NCI-H1092 (cell line): Measurements from ENCODE around the gene GOLGA8J.
"Not testable (repeated sequence)": the region's sequence is repeated elsewhere in the genome, so short reads cannot be mapped to it uniquely, and the experiment has no call there.

Experiments
- DNase-seq: peaks from one replicate; lab custom pipeline; 2025; lab: John Stamatoyannopoulos, UW

GOLGA8J gene

DNA sequence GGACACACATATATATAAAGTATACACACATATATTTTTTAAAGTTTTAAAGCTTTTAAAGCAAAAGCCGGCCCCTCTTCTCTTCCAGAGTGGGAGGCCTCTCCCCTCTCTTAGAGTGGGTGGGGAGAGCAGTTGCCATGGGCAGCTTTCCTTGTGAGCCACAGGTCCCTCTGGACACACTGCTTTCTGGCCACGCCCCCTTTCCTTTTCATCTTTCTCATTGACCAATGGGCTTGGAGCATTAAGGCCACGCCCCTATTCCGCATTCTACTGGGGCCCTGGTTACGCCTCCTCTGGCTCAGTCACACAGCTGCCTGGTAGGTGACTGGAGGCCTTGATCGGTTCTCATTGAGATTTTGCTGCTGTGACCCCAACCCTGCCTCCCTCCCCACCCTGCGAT, at the start of gene GOLGA8J:
Gene GOLGA8J (plus strand): TSS at position 301 of the 400 bp plus-strand sequence. CDS start 98 bp downstream, at position 399.
- DNase-seq: not testable (repeated sequence)

DNA sequence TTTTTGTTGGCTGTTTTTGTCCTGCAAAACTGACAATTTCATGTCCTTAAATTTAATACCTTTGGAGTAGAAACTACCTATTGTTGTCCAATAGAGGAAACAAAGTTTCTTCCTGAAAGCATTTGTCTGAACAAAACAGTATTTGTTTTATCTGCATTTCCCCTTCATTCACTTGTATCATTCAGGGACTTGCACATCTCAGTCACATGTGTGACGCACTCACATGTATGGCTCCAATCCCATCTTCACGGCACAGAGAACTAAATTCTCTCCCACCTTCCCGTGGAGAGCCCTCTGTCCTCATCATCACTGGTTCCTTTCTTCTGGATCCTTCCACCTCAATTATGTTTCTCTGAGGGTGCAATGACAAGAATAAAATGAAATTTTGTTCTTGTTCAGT, 49.5 kb upstream of the GOLGA8J start:
- DNase-seq: no peak

- DNase-seq: no peak
Observed at GRCh38 chr15:30033763-30034162, 49.0 kb upstream of the GOLGA8J start.

DNA sequence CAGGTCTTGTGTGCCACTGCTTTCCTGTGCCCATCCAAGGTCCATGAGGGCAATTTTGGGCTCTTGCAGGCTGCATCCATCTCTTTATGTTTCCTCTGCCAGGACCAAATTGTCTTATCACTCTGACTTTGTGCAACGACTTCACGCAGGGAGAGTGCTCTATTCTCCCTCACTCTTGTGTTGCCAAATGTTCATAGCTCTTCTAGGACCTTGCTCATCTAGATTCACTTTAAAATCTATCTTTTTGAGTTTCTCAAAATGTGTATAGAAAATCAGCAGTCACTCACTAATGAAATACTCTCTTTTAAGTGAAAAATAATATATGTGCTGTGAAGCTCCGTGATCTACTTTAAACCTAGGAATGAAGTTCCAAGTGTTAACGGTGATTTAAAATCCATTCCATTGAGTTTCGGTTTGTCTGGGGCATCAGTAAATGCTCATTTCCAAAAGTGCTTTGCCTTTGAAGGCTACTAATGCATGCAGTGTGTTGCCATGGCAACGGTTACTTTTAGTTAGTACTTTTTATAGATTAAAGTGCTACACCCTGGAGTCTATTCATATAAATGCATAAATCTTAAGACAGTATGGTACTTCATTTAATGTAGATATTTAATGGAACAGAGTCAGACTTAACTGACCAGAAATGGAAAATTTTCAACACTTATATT, 46.6 kb upstream of the GOLGA8J start:
- no peak for DNase-seq

DNA sequence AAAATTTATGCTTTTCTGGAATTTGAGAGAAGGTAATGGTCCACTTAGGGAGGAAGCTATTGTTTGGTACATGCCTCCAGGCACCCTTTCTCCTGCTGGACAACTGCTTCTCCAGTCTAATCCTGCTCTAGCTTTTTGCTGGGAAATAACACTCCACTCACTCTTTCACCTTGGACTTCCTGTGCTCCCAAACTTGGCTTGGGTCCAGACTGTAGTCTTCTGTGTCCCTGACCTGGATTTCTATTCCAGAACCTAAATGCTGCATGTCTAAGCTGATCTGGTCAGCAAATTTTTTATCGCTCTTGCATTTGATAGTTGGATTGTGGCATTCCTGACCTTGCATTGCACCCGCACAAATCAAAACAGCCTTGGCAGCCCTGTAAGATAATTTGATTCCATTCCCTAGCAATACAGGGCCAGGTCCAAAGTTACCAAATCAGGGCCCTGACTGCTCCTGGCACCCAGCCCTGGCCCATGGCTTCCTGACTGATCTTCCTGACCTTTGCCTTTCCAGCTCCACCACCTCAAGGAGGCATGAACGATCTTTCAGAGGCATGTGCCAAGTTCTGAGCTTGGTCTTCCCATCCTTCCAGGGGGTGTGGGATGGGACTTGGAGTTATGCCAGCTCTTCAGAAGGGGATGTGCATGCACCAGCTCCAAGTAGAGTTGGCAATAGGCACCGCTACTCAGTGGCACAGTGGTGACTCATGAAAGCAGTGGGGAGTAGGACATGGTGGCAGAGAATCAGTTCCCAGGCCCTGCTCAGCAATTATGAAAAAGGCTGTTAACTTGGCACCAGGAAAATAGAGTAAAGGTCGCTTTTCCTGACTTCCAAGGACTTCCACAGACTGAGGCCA, 43.9 kb upstream of the GOLGA8J start:
- DNase-seq: no peak

GRCh38 chr15:30041868-30042267, 40.9 kb upstream of the GOLGA8J start:
- no peak for DNase-seq

DNA sequence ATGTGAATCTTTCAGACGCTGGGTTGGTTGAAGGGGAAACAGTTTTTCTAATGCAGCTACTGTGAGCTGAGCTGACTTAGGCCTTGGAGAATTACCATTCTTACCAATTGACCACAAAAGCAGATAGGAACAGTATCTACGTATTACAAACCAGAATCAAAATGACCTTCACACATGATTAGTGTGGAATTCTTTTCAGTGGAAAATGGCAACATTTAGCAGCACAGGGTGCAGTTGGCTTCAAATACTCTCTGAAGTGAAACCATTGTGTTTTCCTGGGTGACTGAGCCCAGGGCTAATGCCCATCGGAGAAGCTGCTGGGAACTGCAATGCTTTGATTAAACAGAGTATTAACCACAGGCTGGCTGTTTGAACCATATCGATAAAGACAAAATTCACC, 40.2 kb upstream of the GOLGA8J start:
- no peak for DNase-seq

DNA sequence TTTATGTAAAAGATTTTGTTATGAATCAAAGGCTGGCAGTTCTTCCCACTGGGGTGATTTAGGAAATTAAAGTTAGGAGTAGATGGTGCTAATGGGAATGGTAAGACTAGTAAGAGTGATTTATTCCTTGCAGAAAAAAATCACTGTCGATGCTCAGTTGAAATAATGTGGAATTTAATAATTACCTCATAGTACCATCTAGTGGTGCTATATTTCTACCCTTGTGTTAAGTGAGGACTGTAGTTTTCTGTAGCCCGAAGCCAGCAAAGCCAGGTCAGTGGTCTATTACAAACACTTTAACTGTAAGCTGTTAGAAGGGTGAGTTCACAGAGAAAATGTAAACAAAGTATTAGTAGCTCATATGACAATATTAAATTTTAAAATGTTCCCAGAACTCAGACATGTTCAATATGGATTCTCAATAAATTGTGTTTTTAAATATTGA, 39.5 kb upstream of the GOLGA8J start:
- DNase-seq: no peak

- no peak for DNase-seq
Observed at GRCh38 chr15:30044377-30044776, 38.4 kb upstream of the GOLGA8J start.

DNA sequence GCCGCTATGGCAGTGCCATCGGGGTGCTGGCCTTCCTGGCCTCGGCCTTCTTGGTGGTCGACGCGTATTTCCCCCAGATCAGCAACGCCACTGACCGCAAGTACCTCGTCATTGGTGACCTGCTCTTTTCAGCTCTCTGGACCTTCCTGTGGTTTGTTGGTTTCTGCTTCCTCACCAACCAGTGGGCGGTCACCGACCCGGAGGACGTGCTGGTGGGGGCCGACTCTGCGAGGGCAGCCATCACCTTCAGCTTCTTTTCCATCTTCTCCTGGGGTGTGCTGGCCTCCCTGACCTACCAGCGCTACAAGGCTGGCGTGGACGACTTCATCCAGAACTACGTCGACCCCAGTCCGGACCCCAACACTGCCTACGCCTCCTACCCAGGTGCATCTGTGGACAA, 37.9 kb upstream of the GOLGA8J start:
- DNase-seq: not testable (repeated sequence)

DNA sequence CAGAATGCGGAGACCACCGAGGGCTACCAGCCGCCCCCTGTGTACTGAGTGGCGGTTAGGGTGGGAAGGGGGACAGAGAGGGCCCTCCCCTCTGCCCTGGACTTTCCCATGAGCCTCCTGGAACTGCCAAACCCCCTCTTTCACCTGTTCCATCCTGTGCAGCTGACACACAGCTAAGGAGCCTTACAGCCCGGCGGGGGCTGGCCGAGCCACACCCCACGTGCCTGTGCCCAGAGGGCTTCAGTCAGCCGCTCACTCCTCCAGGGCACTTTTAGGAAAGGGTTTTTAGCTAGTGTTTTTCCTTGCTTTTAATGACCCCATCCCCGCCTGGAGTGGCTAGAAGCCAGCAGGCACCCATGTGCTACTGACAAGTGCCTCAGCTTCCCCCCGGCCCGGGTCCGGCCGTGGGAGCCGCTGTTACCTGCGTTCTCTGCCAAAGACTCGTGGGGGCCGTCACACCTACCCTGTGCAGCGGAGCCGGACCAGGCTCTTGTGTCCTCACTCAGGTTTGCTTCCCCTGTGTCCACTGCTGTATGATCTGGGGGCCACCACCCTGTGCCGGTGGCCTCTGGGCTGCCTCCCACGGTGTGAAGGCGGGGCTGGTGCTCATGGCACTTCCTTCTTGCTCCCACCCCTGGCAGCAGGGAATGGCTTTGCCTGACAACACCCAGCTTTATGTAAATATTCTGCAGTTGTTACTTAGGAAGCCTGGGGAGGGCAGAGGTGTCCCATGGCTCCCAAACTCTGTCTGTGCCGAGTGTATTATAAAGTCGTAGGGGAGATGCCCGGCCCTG, 37.3 kb upstream of the GOLGA8J start:
- DNase-seq: not testable (repeated sequence)

DNA sequence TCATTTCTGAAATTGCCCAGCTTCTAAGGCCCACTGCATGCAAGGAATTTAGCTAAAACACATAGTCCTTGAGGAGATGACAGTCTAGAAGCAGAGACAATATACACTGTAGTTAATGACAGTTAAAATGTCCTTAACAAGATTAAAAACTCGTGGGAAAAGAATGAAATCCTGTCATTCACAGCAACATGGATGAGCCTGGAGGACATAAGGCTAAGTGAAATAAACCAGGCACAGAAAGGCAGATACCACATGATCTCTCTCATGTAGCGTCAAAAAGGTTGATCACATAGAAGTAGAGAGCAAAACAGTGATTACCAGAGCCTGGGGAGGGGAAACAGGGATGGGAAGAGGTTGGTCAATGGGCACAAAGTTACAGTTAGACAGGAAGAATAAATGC, 36.3 kb upstream of the GOLGA8J start:
- no peak for DNase-seq

- no peak for DNase-seq
Observed at GRCh38 chr15:30055604-30056003, 27.2 kb upstream of the GOLGA8J start.

GRCh38 chr15:30056166-30056565, 26.6 kb upstream of the GOLGA8J start:
- no peak for DNase-seq

DNA sequence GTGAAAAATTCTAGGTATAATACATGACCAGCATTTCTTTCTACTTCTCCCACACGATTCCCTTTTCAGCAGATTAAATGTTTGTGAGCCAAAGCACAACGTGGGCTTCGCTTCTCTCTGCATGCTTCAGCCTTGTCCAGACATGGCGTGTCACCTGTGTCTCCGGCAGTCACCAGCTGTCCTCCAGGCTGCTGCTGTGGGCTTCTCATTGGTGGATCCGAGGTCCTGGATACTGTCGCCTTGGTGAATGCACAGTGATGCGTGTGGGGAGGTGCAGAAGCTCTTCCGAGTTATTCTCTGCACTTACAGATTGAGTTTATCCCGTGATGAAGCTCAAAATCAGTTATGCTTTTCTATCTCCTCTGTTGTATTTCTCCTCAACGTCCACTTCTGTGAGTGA, 23.0 kb upstream of the GOLGA8J start:
- no peak for DNase-seq

DNA sequence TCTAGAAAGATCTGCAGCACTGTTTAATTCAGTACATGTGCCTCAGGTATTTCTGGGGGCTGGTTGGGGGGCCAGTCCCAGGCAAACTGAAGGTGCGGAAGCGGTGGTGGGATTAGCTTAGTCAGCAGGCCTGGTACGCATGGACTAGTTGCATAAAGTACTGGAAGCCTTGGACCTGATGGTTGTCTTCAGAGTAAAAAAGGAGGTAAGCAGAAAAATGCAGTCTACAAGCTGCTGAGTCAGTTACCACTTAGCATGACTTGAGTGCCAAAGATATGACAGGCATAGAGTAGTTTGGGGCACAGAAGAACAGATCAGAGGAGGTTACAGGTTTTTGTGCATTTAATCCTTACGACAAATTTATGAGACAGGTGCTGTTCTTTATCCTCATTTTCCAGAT, 19.9 kb upstream of the GOLGA8J start:
- no peak for DNase-seq

DNA sequence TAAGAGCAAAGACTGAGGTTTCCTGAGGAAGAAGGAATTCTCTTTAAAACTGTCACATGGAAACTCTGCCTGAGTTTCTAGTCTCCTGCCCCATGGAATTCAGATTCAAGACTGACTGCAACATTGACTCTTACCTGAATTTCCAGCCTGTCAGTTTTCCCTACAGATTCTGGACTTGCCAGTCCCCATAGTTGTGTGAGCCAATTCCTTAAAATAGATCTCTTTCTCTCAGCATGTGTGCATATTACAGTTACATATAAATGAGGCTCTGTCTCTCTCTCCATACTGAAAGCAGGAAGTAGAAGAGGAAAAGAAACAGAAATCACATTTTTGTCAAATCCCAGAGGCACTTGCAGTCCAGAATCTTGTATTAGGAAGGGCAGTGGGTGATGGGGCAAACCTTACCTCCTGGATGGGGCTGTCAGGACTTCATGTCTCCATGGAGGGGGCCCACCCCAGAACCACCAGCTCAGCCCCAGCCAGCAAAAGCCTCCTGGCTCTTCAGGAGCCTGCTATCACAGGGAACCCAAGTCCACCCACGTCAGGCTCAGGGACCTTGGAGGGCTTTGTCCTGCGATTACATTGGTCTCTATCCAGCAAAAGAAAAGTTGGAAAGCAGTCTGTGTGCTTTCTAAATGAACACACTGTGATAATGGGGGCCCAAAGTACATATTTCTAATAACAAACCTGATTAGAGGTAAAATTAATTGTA, 18.8 kb upstream of the GOLGA8J start:
- no peak for DNase-seq

GRCh38 chr15:30065025-30065801, 17.5 kb upstream of the GOLGA8J start:
- no peak for DNase-seq

- DNase-seq: no peak
Observed at GRCh38 chr15:30068326-30068725, 14.4 kb upstream of the GOLGA8J start.

- no peak for DNase-seq
Observed at GRCh38 chr15:30072630-30073029, 10.1 kb upstream of the GOLGA8J start.

DNA sequence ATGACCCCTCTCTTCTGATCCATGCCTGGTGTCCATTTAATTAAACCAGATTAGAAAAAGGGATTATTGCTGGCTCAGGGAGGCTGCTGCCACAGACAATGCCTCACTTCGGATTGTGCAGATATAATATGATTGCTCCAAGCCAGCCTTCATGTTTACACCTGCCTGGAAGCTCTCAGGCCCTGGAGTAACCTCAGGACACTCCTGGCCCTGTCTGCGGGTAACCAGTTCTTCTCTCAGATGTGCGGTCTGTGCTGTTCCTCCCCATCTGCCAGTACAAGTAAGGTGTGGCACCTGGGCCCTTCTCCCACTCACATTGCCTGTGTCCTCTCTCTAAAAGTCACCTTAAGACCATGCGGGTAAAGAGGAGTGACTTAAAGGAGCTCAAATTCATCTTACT, 8.8 kb upstream of the GOLGA8J start:
- DNase-seq: no peak
